Prostate gland (tissue), 2 donors: Measurements from ENCODE around the gene CCDC149. TPM values are rescaled to one million over a fixed set of nuclear protein-coding genes. Genes with fewer than 3 reads are reported as not detected.

Source experiments
- DNase-seq: peaks from one replicate; pipeline ENCODE4 v3.0.0-alpha.2; 2019; ENCODE audit warnings: low spot score
- H3K27ac ChIP-seq, 2 donors: fragments of 200-600 bp; sonication (generic); 2 replicates each; pipeline ENCODE4 v1.5.1; 2017 to 2019
- H3K27me3 ChIP-seq: fragments of 200-600 bp; sonication (generic); replicated peaks from 2 replicates; pipeline ENCODE4 v1.5.1; 2019; ENCODE audit not compliant: insufficient read depth
- H3K36me3 ChIP-seq, 2 donors: fragments of 200-600 bp; sonication (generic); 1 replicate in 1 of 2; 2 replicates in 1 of 2; pipeline versions ENCODE4 v1.5.1 to v1.8.1; 2017 to 2019
- H3K4me1 ChIP-seq: fragments of 200-600 bp; sonication (generic); replicated peaks from 2 replicates; pipeline ENCODE4 v1.5.1; 2019
- H3K4me3 ChIP-seq, 2 donors: fragments of 200-600 bp; sonication (generic); 2 replicates each; pipeline ENCODE4 v1.5.1; 2017 to 2019
- H3K9me3 ChIP-seq: fragments of 200-600 bp; sonication (generic); 2 replicates; pipeline ENCODE4 v1.5.1; 2017
- POLR2A ChIP-seq: fragments of 450-650 bp; IDR thresholded peaks from one replicate; pipeline ENCODE4 v1.6.1; 2016; ENCODE audit warnings: antibody characterized with exemption, mild to moderate bottlenecking
- POLR2AphosphoS5 ChIP-seq: sonication (generic); formaldehyde crosslinking; IDR thresholded peaks from one replicate; pipeline ENCODE4 v1.6.1; 2017; ENCODE audit warnings: antibody characterized with exemption
- WGBS: methylation state at CpG from one replicate; pipeline ENCODE4 v1.1.5; 2018; 5-methylcytosine and 5-hydroxymethylcytosine counted together
- intact Hi-C: fragments of 100-400 bp; cut with DNase I; formaldehyde crosslinking; loops from one replicate; pipeline ENCODE4 v1.14.2; 2022
- total RNA-seq, 2 donors: library from RNA; depleted of rRNA; stranded (reverse); fragments of >200 nt; gene quantifications; one replicate each; pipeline ENCODE4 v1.1.0, GENCODE V29; 2016
- TF ChIP-seq, protein P1 (sequence below), 4 experiments: fragments of 200-600 bp in 2 of 4; fragments of 450-650 bp in 2 of 4; sonication (generic) in 2 of 4; IDR thresholded peaks; 1 replicate in 3 of 4; 2 replicates in 1 of 4; pipeline ENCODE4 v1.5.1; 2016 to 2019; ENCODE audit warnings: antibody characterized with exemption in 4 of 4, mild to moderate bottlenecking in 2 of 4, moderate library complexity in 2 of 4

Gene CCDC149
- total RNA-seq, 2 donors from 2014 or later = 14.0 to 19.6 TPM

DNA sequence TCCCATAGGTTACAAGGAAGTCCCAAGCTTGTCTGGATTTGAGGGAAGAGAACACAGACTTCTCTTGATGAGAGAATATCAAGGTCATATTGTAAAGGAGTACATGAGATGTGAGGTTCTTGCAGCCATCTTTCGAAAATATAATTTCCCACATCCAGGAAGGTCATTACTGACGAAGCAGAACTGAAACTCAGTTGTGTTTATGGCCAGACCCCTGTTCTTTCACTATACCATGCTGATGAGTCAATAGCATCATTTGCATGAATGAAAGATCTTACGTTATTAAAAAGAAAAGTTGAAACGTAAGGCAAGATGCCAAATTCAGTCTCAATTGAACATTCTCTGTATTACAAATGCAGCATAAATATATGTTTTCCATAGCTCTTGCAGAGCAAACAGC lies 14.2 kb upstream of the CCDC149 start:
- intact Hi-C loops = no loop called here
- no peak for DNase-seq
- no peaks in the 10 kb centered on the region for H3K4me1 ChIP-seq
- H3K9me3 ChIP-seq = no peaks in the 10 kb centered on the region
- no peaks in the 10 kb centered on the region for H3K36me3 ChIP-seq
- 75% methylated on average over 4 of the region's 4 CpGs for WGBS
- H3K27ac ChIP-seq = no peak overlapping the region
- H3K4me3 ChIP-seq = no peak overlapping the region
- no peaks in the 10 kb centered on the region for H3K27me3 ChIP-seq
- TF ChIP-seq POLR2A (no peak), POLR2AphosphoS5 (no peak)
- TF ChIP-seq, protein P1, sequence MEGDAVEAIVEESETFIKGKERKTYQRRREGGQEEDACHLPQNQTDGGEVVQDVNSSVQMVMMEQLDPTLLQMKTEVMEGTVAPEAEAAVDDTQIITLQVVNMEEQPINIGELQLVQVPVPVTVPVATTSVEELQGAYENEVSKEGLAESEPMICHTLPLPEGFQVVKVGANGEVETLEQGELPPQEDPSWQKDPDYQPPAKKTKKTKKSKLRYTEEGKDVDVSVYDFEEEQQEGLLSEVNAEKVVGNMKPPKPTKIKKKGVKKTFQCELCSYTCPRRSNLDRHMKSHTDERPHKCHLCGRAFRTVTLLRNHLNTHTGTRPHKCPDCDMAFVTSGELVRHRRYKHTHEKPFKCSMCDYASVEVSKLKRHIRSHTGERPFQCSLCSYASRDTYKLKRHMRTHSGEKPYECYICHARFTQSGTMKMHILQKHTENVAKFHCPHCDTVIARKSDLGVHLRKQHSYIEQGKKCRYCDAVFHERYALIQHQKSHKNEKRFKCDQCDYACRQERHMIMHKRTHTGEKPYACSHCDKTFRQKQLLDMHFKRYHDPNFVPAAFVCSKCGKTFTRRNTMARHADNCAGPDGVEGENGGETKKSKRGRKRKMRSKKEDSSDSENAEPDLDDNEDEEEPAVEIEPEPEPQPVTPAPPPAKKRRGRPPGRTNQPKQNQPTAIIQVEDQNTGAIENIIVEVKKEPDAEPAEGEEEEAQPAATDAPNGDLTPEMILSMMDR (IDR thresholded peaks at IDR 0.05) = no peak

DNA sequence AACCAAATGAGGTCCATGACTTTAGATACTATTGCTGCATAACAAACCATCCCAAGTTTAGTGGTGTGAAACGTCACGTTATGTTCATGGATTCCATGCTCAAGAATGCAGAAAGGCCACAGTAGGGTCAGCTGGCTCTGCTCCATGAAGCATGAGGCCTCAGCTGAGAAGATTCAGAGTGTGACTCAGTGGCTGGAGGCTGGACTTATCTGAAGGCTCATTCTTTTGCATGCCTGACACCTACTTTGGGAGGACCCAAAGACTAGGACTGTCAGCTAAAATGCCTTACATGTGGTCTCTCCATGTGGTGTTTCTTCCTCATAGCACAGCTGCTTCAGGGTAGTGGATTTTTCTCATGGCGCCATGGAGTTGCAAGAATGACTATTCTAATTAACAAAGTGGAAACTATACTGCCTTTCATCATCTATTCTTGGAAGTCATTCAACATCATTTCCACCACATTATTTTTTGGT lies 11.5 kb upstream of the CCDC149 start:
- Histone ChIP-seq H3K27ac (no peak overlapping the region), H3K27me3 (no peaks in the 10 kb centered on the region), H3K36me3 (no peaks in the 10 kb centered on the region), H3K4me1 (no peaks in the 10 kb centered on the region), H3K4me3 (no peak overlapping the region), H3K9me3 (no peaks in the 10 kb centered on the region)
- TF ChIP-seq POLR2AphosphoS5 (no peak), POLR2A (no peak)
- TF ChIP-seq, protein P1 (IDR thresholded peaks at IDR 0.05) = no peak
- WGBS = 78% methylated on average over 3 of the region's 3 CpGs
- intact Hi-C loops = no loop called here
- no peak for DNase-seq

DNA sequence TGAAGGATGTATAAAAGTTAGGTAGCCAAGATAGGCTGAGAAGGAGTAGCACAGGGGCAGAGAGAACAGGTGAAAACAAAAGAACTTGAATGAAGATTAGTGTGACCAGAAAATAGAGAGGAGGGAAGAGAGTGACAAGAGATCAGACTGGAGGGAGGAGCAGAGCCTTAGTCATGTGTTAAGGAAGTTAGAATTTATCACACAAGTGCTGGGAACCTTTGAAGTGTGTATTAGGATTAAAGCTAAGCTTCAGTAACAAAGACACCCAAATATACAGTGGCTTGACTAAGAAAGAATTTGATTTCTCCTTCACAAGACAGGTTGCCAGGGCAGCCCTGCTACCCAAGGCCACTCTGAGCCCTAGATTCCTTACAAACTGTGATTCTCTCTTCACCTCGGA lies 10.7 kb upstream of the CCDC149 start:
- DNase-seq = no peak
- H3K4me3 ChIP-seq = no peak overlapping the region
- no peak for TF ChIP-seq POLR2A
- TF ChIP-seq, protein P1 (IDR thresholded peaks at IDR 0.05) = no peak
- TF ChIP-seq POLR2AphosphoS5 = no peak
- H3K27me3 ChIP-seq = no peaks in the 10 kb centered on the region
- 85% methylated on average over 1 of the region's 1 CpG for WGBS
- no peaks in the 10 kb centered on the region for H3K4me1 ChIP-seq
- H3K27ac ChIP-seq = no peak overlapping the region
- intact Hi-C loops = no loop called here
- no peaks in the 10 kb centered on the region for H3K36me3 ChIP-seq
- no peaks in the 10 kb centered on the region for H3K9me3 ChIP-seq

DNA sequence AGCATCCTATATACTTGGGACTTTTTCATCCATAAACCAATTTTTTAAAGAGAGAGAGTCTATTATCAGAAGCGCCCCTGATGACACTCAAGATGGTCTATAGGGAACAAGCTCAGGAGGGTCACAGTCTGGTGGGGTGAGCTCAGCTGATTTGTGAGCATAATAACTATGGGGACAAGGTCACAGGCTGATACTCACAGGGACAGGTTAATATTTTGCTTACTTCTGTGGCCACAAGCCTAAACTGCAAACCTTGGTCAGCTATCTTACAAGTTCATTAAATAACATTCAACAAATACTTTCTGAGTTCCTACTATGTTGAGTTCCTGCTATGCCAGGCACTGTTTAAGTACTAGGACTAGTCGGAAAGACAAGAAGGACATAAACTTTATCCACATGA lies 10.2 kb upstream of the CCDC149 start:
- Histone ChIP-seq H3K4me3 (no peak overlapping the region), H3K27ac (no peak overlapping the region), H3K4me1 (no peaks in the 10 kb centered on the region), H3K9me3 (no peaks in the 10 kb centered on the region), H3K36me3 (no peaks in the 10 kb centered on the region), H3K27me3 (no peaks in the 10 kb centered on the region)
- WGBS = 98% methylated on average over 2 of the region's 2 CpGs
- DNase-seq = no peak
- TF ChIP-seq, protein P1 (IDR thresholded peaks at IDR 0.05) = no peak
- TF ChIP-seq POLR2A (no peak), POLR2AphosphoS5 (no peak)
- intact Hi-C loops = no loop called here

DNA sequence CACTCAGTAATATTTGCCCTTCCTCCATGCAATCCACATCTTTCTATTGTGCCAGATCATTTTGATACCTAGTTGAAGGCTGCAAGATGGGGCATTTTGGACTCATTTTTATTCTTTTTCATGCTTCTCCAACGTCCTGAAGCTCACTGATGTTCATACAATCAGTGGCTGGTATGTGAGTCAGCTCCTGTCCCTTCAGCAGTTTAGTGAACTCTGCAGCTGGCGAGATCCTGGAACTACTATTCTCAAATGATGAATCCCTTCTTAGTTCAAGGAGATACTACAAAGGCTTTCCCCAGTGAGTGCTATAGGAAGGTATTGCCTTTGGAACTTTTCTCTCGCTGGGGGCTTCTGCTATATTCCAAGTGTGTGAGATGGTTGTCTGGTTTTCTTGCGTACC lies 9.6 kb upstream of the CCDC149 start:
- Histone ChIP-seq H3K27me3 (no peaks in the 10 kb centered on the region), H3K4me1 (no peaks in the 10 kb centered on the region), H3K27ac (no peak overlapping the region), H3K36me3 (no peaks in the 10 kb centered on the region), H3K4me3 (no peak overlapping the region), H3K9me3 (no peaks in the 10 kb centered on the region)
- intact Hi-C loops = no loop called here
- WGBS = 76% methylated on average over 4 of the region's 4 CpGs
- TF ChIP-seq POLR2A = no peak
- TF ChIP-seq POLR2AphosphoS5 = no peak
- TF ChIP-seq, protein P1 (IDR thresholded peaks at IDR 0.05) = no peak
- DNase-seq = no peak
